ENCODE data around the gene BABAM1. TPM values are rescaled to one million over a fixed set of nuclear protein-coding genes. Genes with fewer than 3 reads are reported as not detected.

BABAM1 gene
- polyA plus RNA-seq, 1 donor (not counting 4 experiments of a cell fraction or from before 2014, with no cell fraction given): 92.8 TPM

DNA sequence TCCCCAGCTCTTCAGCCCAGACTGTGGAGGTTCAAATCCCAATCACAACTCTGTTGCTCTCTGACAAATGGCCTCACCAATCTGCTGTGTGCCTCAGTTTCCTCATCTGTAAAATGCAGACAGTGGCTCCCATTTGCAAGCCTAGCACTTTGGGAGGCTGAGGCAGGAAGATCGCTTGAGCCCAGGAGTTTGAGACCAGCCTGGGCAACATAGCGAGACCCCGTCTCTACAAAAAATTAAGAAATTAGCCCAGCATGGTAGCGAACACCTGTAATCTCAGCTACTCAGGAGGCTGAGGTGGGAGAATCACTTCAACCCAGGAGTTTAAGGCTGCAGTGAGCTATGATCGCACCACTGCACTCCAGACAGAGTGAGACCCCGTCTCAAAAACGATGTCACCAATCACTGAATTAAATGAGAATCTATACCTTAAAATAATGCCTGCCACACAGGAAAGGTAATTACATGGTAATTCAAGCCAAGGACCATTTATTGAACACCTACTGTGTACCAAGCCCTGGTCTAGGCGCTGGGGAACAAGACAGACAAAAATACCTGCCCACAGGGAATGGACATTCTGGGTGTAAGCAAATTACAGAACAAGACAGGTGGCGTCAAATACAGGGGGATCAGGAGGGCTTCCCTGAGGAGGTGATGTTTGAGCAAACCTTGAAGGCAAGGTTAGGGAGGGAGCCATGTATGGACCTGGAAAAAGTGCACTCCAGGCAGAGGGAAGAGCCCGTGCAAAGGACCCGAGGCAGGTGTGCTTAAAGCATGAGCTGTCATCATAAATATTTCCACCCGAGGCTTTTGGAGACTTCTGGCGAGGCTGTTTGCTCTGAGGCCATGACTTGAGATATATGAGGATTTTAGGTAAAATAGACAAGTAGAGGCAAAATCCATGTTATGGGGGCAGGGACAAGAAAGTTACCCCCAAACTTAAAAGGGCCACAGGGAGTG is 29.2 kb upstream of the BABAM1 start:
- Histone ChIP-seq H3K4me1 (ENCODE audit: control insufficient read depth, extremely low read depth, insufficient read depth, low read length) (peaks cover 14% of the 10 kb centered on the region), H3K9me1 (ENCODE audit: control insufficient read depth, extremely low read depth, insufficient read depth, low read length) (no peaks in the 10 kb centered on the region), H3K79me2 (ENCODE audit: control insufficient read depth, insufficient read depth, low read length) (peaks cover 41% of the 10 kb centered on the region), H3K4me3 (ENCODE audit: control insufficient read depth in 2 of 3, extremely low read depth in 1 of 3, insufficient read depth in 2 of 3, low read depth in 1 of 3, low read length in 3 of 3) (no peak overlapping the region), H3K9me3 (ENCODE audit: control insufficient read depth, low read depth, low read length) (no peaks in the 10 kb centered on the region), H3K27me3 (ENCODE audit: control insufficient read depth, extremely low read depth, insufficient read depth, low read length) (no peaks in the 10 kb centered on the region), H2AFZ (ENCODE audit: control insufficient read depth, low read length) (no peak overlapping the region), H3K36me3 (ENCODE audit: control insufficient read depth in 2 of 2, extremely low read depth in 1 of 2, insufficient read depth in 2 of 2, low read length in 2 of 2) (peaks cover 7 to 8% of the 10 kb centered on the region in 2 experiments), H3K27ac (ENCODE audit: control insufficient read depth, insufficient read depth, low read length) (no peak overlapping the region), H3K9ac (ENCODE audit: control insufficient read depth, extremely low read depth, insufficient read depth, low read length) (no peak overlapping the region), H4K20me1 (ENCODE audit: control insufficient read depth, extremely low read depth, insufficient read depth, low read length) (peaks cover 4% of the 10 kb centered on the region), H3K4me2 (ENCODE audit: control insufficient read depth, extremely low read depth, insufficient read depth, low read depth, low read length) (no peak overlapping the region)
- no peak for TF ChIP-seq CTCF (optimal IDR thresholded peaks at IDR 0.05 in 1 of 3, IDR thresholded peaks at IDR 0.05 in 1 of 3, conservative IDR thresholded peaks at IDR 0.05 in 1 of 3; ENCODE audit: extremely low read depth in 1 of 3, insufficient read depth in 2 of 3, low read length in 3 of 3)
- TF ChIP-seq EZH2 (IDR thresholded peaks at IDR 0.05; ENCODE audit: low read length): no peak
- FAIRE-seq (no peak), DNase-seq (ENCODE audit: low read depth, low spot score) (no peak)
- dilution Hi-C loops (cut with MboI; ENCODE audit: extremely low pct_ligation_motif_present, low sequenced_read_pairs): no loop called here

- Histone ChIP-seq H3K27ac (ENCODE audit: control insufficient read depth, insufficient read depth, low read length) (no peak overlapping the region), H3K4me3 (ENCODE audit: control insufficient read depth in 2 of 3, extremely low read depth in 1 of 3, insufficient read depth in 2 of 3, low read depth in 1 of 3, low read length in 3 of 3) (no peak overlapping the region), H3K4me2 (ENCODE audit: control insufficient read depth, extremely low read depth, insufficient read depth, low read depth, low read length) (no peak overlapping the region), H3K27me3 (ENCODE audit: control insufficient read depth, extremely low read depth, insufficient read depth, low read length) (no peaks in the 10 kb centered on the region), H3K9ac (ENCODE audit: control insufficient read depth, extremely low read depth, insufficient read depth, low read length) (no peak overlapping the region), H2AFZ (ENCODE audit: control insufficient read depth, low read length) (no peak overlapping the region), H3K9me3 (ENCODE audit: control insufficient read depth, low read depth, low read length) (no peaks in the 10 kb centered on the region), H3K36me3 (ENCODE audit: control insufficient read depth in 2 of 2, extremely low read depth in 1 of 2, insufficient read depth in 2 of 2, low read length in 2 of 2) (peaks cover 7 to 8% of the 10 kb centered on the region in 2 experiments), H3K79me2 (ENCODE audit: control insufficient read depth, insufficient read depth, low read length) (peaks cover 43% of the 10 kb centered on the region), H3K4me1 (ENCODE audit: control insufficient read depth, extremely low read depth, insufficient read depth, low read length) (peaks cover 5% of the 10 kb centered on the region), H3K9me1 (ENCODE audit: control insufficient read depth, extremely low read depth, insufficient read depth, low read length) (no peaks in the 10 kb centered on the region), H4K20me1 (ENCODE audit: control insufficient read depth, extremely low read depth, insufficient read depth, low read length) (no peaks in the 10 kb centered on the region)
- TF ChIP-seq EZH2 (IDR thresholded peaks at IDR 0.05; ENCODE audit: low read length): no peak
- TF ChIP-seq CTCF (optimal IDR thresholded peaks at IDR 0.05 in 1 of 3, IDR thresholded peaks at IDR 0.05 in 1 of 3, conservative IDR thresholded peaks at IDR 0.05 in 1 of 3; ENCODE audit: extremely low read depth in 1 of 3, insufficient read depth in 2 of 3, low read length in 3 of 3): no peak
- FAIRE-seq: no peak
- dilution Hi-C loops (cut with MboI; ENCODE audit: extremely low pct_ligation_motif_present, low sequenced_read_pairs): no loop called here
- DNase-seq (ENCODE audit: low read depth, low spot score): no peak
These were observed 27.0 kb upstream of the BABAM1 start for GRCh38 chr19:17240062-17240752.

Measured in keratinocyte (primary cell).